ENCODE data around the gene RRP1B. TPM values are rescaled to one million over a fixed set of nuclear protein-coding genes. Genes with fewer than 3 reads are reported as not detected.

The RRP1B gene
- polyA plus RNA-seq, 3 donors: 3.3 to 6.1 (median 4.5) TPM

DNA sequence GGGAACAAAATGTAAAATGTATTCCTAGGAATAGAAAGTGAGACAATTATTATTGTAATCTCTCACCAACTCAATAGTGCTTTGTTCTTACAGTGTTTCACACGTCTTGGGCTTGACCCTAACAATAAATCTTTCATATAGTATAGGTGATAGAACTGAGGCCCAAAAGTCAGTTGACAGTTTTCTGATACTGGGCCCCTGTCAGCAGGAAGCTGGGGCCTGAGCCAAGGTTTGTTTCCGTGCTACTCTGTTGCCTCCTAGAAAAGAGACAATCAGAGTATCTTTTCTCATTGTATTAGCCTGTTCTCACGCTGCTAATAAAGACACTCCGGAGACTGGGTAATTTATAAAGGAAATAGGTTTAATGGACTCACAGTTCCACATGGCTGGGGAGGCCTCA lies 5.0 kb downstream of the RRP1B start:
- H3K27ac Mint-ChIP-seq: peak overlapping the region in 1 of 7 donors; percentile 71
- H3K4me1 Mint-ChIP-seq: peaks cover 29% of the 10 kb centered on the region
- no peak overlapping the region for H2AFZ ChIP-seq (ENCODE audit: insufficient read depth, low read depth, low read length, poor library complexity, severe bottlenecking)
- H3K4me1 ChIP-seq (ENCODE audit: control insufficient read depth in 1 of 2, insufficient read depth in 2 of 2, low read length in 2 of 2): peaks cover 9 to 15% of the 10 kb centered on the region in 2 donors
- H4K20me1 ChIP-seq (ENCODE audit: insufficient read depth, low read length): peaks cover 6% of the 10 kb centered on the region
- no peak overlapping the region for H3K9ac ChIP-seq (ENCODE audit: insufficient read depth, low read length, poor library complexity, severe bottlenecking)
- no peak for TF ChIP-seq CTCF (IDR thresholded peaks at IDR 0.05)
- 6% methylated on average over 2 of the region's 4 CpGs for WGBS (ENCODE audit: insufficient coverage)
- DNase-seq: no peak
- H3K36me3 Mint-ChIP-seq: peaks cover 34 to 37% of the 10 kb centered on the region in 2 donors
- no peaks in the 10 kb centered on the region for H3K27me3 ChIP-seq (ENCODE audit: control insufficient read depth in 2 of 2, insufficient read depth in 2 of 2, low read length in 2 of 2)
- H3K4me3 ChIP-seq (replicated peaks in 1 of 3; ENCODE audit: low read depth in 2 of 3, low read length in 3 of 3): no peak overlapping the region
- peaks cover 12 to 46% of the 10 kb centered on the region in 2 donors for H3K36me3 ChIP-seq (replicated peaks in 1 of 2; ENCODE audit: control insufficient read depth in 1 of 2, insufficient read depth in 2 of 2, low read length in 2 of 2)
- H3K27ac ChIP-seq (ENCODE audit: low read depth in 1 of 2, low read length in 2 of 2): no peak overlapping the region
- H3K4me3 Mint-ChIP-seq: no peak overlapping the region
- no peaks in the 10 kb centered on the region for H3K27me3 Mint-ChIP-seq (ENCODE audit: low read depth in 3 of 3)
- intact Hi-C loops (cut with micrococcal nuclease): no loop called here
- H3K9me3 Mint-ChIP-seq: peaks cover 0 to 4% (median 0%) of the 10 kb centered on the region in 7 donors
- H3K4me2 ChIP-seq (replicated peaks; ENCODE audit: extremely low read depth, low read length, poor library complexity, severe bottlenecking): no peak overlapping the region
- peaks cover 77% of the 10 kb centered on the region for H3K79me2 ChIP-seq (ENCODE audit: insufficient read depth, low read length)
- H3K9me3 ChIP-seq (replicated peaks in 1 of 2; ENCODE audit: control insufficient read depth in 1 of 2, insufficient read depth in 1 of 2, low read length in 2 of 2): no peaks in the 10 kb centered on the region

- Histone ChIP-seq H3K36me3 (replicated peaks in 1 of 2; ENCODE audit: control insufficient read depth in 1 of 2, insufficient read depth in 2 of 2, low read length in 2 of 2) (peaks cover 23 to 59% of the 10 kb centered on the region in 2 donors), H3K4me2 (replicated peaks; ENCODE audit: extremely low read depth, low read length, poor library complexity, severe bottlenecking) (no peak overlapping the region), H3K4me3 (replicated peaks in 1 of 3; ENCODE audit: low read depth in 2 of 3, low read length in 3 of 3) (no peak overlapping the region), H3K27me3 (ENCODE audit: control insufficient read depth in 2 of 2, insufficient read depth in 2 of 2, low read length in 2 of 2) (no peaks in the 10 kb centered on the region), H3K9ac (ENCODE audit: insufficient read depth, low read length, poor library complexity, severe bottlenecking) (no peak overlapping the region), H4K20me1 (ENCODE audit: insufficient read depth, low read length) (peaks cover 6% of the 10 kb centered on the region), H3K79me2 (ENCODE audit: insufficient read depth, low read length) (peaks cover 66% of the 10 kb centered on the region), H3K9me3 (replicated peaks in 1 of 2; ENCODE audit: control insufficient read depth in 1 of 2, insufficient read depth in 1 of 2, low read length in 2 of 2) (no peaks in the 10 kb centered on the region), H3K4me1 (ENCODE audit: control insufficient read depth in 1 of 2, insufficient read depth in 2 of 2, low read length in 2 of 2) (peaks cover 0 to 3% of the 10 kb centered on the region in 2 donors), H2AFZ (ENCODE audit: insufficient read depth, low read depth, low read length, poor library complexity, severe bottlenecking) (no peak overlapping the region), H3K27ac (ENCODE audit: low read depth in 1 of 2, low read length in 2 of 2) (no peak overlapping the region)
- no peak for TF ChIP-seq CTCF (IDR thresholded peaks at IDR 0.05)
- 100% methylated on average over 1 of the region's 4 CpGs for WGBS (ENCODE audit: insufficient coverage)
- Mint-ChIP-seq H3K27ac (no peak overlapping the region), H3K9me3 (peaks cover 0 to 4% (median 0%) of the 10 kb centered on the region in 7 donors), H3K4me3 (no peak overlapping the region), H3K36me3 (peaks cover 46 to 50% of the 10 kb centered on the region in 2 donors), H3K4me1 (peaks cover 18% of the 10 kb centered on the region), H3K27me3 (ENCODE audit: low read depth in 3 of 3) (no peaks in the 10 kb centered on the region)
- DNase-seq: no peak
- intact Hi-C loops (cut with micrococcal nuclease): no loop called here
Observed at GRCh38 chr21:43665879-43666278, 6.5 kb downstream of the RRP1B start.

All from CD14-positive monocyte (primary cell).